HG02678 (cell line): ENCODE results near the gene EIF4E3.

Source experiments
- ATAC-seq: cut with Tn5 transposase; IDR thresholded peaks from one replicate; pipeline ENCODE4 v1.9.1; 2021; ENCODE audit warnings: mild to moderate bottlenecking, moderate library complexity; ENCODE audit not compliant: unreplicated experiment

The EIF4E3 gene

DNA sequence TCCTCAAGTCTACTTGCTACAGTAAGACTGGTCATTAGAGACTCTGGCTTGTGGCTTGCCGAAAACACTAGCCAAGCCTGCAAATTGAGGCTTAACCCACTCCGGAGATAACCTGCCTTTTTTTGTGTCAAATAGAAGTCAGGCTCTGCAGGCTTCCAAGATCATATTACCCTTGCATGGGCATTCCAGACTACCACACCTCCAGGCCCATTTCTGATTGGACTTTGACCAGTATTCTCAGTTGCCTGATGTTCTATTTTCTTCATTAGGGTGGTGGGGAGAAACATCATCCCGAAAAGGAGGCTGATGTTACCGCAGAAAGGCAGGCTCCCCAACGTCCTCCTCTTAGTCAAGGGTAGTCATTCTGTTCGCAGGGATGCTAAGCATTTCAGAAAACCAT is 73.6 kb downstream of the EIF4E3 start:
- ATAC-seq: no peak

DNA sequence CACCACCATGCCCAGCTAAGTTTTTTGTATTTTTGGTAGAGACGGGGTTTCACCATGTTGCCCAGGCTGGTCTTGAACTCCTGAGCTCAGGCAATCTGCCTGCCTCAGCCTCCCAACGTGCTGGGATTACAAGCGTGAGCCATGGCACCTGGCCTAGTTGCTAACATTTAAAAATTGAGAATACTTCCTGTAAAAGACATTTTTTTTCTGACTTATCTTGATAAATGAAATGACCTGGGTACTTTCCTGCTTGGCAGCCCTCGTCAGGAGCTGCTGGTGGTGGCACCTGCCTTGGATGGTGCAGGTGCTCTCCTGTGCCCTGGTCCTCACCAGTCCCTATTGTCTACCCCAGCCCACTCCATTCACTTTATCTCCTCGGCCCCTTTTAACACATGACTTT is 74.8 kb downstream of the EIF4E3 start:
- ATAC-seq: no peak

DNA sequence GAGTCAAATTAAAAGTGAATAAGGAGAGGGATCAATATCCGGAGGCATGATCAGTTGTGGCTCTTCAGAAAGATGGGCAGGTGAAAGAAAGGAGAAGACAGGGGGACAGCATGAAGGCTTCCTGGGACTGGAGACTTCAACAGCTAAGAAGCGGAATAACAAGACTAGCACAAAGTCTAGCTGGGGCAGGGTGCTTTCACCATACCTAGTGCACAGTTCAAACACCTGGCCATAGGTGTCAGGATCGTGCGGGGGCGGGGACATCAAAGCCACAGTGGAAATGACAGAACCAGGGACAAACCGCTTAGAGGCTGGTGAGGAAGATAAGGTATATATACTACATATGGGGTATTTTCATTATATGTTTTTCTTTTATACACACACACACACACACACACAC is 75.4 kb downstream of the EIF4E3 start:
- ATAC-seq: no peak

DNA sequence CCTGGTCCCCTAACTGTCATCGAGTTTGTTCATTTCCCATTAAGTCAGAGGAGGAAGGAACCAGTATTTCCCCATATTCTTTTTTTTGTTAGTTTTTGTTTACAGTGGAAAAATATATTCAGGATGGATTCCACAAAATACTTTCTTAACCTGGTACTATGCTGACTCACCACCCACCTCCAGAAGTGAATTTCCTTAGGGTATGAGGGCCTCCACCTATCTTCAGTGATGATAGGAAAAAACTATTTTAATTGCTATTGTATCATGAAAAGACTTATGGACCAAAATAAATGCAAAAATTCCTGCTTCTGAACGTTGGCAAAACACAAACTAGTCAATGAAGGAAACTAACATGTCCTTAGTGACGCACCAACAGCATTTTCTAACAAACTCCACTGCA is 77.5 kb downstream of the EIF4E3 start:
- ATAC-seq: no peak

DNA sequence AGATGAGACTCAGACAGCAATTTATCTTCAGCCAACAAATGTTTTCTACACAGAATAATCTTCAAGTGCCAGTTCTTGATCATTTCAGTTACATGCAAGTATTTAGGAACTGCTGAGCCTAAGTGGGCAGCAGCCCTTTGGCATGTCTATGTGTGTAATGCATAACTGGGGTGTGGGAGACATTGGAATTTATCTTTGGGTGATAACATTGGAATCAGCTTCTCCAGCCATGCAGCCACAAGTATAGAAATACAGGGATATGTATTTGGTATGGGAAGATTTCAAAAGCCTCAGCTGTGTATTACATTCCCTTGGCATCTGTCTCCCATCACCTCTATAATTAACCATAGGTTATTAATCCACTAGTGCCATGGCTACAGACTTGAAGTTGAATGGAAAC is 78.2 kb downstream of the EIF4E3 start:
- no peak for ATAC-seq

DNA sequence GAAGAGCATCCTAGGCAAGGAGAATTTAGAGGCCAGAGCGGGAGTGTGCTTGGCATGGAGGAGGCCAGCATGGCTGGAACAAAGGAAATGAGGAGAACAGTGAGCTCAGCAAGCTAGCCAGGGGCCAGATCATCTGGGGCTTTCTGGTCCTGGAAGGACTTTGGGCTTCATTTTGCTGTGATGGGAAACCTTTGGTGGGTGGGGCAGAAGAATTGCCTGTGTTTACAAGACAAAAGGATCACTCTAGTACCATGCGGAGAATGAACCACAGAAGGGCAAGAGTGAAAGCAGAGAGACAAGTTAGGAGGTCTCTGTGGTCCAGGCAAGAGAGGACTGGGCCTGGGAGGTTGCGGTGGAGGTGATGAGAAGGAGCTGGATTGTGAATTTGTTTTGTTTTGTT is 80.1 kb downstream of the EIF4E3 start:
- no peak for ATAC-seq

DNA sequence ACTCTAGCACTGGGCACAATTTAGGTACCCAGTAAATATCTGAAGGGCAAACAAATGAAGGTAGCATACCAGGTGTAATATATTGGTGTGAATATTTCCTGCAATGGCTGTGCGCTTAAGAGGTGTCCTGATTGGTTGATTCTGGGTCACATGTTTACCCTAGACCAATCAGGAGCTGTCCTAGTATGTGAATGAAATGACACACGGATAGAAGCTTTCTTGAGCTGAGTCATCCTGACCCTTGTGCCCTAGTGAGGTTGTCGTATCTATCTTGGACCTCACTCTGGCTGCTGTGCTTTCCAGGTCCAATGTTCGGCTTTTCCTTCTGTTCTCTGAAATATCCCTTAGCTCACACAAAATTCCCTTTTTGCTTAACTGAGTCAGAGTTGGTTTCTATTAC is 83.5 kb downstream of the EIF4E3 start:
- ATAC-seq: no peak

DNA sequence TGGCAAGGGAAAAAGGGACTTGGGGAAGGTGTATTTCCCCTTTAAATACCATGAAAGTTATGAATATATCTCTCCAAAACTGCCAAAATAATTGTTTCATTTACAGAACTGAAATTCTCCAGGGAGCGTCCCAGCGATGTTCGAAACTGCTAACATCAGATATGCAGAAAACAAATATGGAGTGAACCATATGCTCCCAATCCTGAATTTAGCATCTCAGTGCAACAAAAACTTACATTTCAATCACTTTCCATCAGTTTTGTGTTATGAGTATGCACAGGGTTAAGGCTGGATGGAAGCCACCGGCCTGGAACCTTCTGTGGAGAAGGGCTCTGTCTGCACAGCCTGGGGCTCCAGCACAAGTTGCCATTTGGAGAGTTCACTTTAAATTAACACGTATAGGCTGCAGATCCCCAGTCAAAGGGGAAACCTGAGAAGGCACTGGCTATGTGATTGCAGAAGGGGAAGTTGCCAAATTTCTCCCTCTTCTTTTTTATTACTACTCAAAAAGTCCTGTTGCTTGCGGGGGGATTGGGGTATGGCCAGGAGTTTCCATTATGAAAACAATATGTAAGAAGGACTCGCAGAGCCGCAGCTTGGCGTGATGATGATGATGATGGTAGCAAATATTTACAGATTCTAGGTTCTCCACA is 84.7 kb downstream of the EIF4E3 start:
- ATAC-seq: no peak

DNA sequence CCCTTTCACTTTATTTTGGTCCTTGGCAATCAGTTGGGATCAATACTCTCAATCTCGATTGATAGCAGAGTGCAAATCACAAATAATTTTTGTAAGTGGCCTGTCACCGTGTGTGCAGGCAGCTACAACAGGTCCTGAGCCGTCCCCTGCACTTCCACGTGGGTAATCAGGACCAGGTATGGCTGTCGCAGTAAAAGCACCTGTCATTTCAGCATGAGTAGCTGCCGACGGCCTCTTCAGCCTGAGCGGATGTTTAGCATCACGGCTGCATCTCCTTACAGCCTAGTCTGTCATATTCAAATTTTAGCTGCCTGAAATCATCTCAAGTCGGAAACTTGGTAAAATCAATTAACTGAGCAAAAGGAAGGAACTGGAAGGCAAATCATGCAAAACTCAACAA is 88.7 kb downstream of the EIF4E3 start:
- no peak for ATAC-seq

DNA sequence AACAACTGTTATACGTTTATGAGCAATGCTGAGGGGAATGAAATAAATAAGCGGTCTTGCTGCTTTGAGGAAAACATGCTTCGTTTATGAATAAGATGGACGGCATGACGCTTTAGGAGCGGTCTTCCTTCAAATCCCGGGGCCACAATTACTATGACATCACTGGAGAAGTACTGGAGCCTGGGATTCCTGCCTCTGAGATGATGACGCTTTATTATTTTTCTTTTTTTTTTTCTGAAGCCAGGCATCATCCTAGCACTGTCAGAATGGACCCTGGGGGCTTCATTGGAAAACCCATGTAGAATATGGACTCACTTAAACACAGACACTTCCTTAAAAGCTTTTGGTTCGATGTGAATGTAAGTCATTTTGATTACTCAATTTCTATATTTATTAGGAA is 89.2 kb downstream of the EIF4E3 start:
- no peak for ATAC-seq

DNA sequence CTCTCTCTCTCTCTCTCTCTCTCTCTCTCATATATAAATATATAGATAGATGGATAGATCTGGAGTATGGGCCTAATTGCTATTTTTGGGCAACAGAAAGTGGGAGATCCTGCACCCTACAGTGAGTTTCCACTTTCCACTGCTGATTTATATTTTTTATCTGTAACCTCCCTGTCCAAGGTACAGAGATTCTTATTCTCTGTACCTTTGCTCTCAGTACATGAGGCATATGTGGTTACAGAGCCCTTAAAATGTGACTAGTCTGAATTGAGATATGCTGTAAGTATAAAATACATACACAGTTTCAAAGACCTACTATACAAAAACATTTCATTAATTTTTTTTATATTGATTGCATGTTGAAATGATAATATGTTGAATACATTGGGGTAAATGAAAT is 90.5 kb downstream of the EIF4E3 start:
- no peak for ATAC-seq

DNA sequence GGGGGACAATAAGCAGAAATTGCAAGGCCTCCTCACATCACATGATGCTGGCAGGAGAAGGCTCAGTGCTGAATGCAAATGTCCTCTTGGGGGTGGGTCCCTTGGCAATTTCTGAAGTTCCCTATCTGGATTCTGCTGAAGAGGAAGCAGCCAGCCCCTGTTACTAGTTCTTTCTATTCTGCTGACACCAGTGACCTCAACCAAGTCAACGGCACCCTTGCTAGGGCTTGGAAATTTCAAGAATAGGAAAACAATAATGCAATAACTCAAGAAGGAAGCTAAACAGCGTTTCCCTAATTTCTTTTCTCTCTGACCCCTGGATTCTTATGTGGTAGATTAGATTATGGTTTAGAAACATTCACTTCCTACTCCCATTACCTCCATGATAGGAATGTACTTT is 95.5 kb downstream of the EIF4E3 start:
- no peak for ATAC-seq

DNA sequence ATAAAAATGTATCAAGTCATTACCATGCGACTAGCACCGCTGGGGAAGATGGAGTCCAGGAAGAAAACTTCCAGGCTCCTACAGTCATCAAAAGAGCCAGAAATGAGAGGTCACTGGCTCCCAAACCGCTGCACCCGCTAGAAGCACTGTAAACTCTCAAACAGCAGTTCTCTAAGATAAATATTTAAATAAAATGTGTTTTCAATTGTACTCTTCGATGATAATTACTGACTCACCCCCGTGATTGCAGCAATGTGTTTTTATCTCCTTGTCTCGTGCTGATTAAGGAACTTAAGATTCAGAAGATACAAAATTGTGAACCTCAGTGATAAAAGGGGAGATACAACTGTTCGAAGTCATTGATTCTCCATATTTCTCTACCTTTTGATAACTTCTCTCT is 95.9 kb downstream of the EIF4E3 start:
- no peak for ATAC-seq

DNA sequence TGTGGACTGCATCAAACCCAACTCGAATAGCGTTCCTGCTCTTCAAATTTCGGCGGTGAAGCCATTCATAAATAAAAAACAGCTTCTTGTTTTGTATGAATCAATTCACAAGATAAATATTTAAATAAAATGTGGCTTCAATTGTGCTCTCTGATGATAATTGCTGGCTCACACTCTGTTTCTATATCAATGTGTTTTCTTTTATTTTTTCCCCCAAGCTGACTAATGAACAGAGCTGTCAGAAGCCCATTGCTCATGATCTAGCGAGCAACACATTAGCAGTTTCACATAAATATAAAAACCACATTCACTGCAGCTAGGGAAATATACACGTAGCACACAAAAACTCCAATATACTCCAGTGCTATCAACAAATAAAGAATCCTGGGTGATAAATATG is 96.7 kb downstream of the EIF4E3 start:
- ATAC-seq: no peak

DNA sequence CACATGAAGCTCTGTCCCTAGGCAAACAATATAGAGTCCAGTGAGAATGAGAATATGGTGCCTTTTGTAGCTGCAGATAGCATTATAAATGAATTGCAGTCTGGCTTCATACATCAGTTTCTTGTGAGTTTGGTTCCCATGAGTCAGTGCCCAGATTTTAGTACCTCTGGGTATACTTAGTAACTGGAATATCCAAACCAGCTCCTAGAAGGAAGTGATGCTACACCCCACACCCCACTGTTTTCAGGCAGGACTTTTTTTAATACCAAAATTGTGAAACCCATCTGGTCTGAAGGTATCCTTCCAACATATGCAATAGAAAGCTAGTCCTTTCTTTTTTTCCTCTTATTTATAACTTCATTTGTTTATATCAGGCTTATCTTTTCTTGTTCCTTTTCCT is 99.5 kb downstream of the EIF4E3 start:
- no peak for ATAC-seq
